ENCODE results near the gene RELN.

RELN gene

DNA sequence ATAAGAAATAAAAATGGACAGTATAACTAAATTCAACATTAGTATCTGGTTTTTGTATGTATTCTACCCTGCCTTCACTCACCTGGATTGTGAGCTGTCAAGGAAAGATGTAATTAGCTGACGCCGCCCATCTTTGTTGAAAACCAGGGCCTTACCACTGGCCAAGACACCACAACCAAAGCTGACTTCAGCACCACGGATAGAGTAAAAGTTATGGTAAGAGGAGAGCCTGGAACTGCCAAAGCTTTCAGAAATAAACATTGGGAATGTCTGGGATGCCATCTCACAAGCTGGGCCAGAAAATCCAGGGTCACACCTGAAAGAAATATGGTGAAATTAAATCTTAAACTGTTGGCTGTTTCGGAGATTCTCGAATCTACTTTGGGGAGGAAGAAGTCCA is 353.3 kb downstream of the RELN start:
- Histone ChIP-seq H3K79me2 (ENCODE audit: insufficient read depth, low read length) (no peaks in the 10 kb centered on the region), H3K9me2 (ENCODE audit: low read depth, low read length) (no peaks in the 10 kb centered on the region), H3F3A (ENCODE audit: insufficient read depth, low read length) (no peaks in the 10 kb centered on the region), H3K27ac (ENCODE audit: low read depth, low read length, poor library complexity, severe bottlenecking) (no peak overlapping the region), H3K4me2 (ENCODE audit: low read length) (no peak overlapping the region), H3K27me3 (ENCODE audit: insufficient read depth, low read length) (no peaks in the 10 kb centered on the region), H3K9ac (ENCODE audit: low read length) (no peak overlapping the region), H3K4me1 (ENCODE audit: insufficient read depth, low read length, severe bottlenecking) (no peaks in the 10 kb centered on the region), H3K9me3 (ENCODE audit: low read length) (no peaks in the 10 kb centered on the region), H2AFZ (ENCODE audit: low read length) (no peak overlapping the region), H4K20me1 (ENCODE audit: insufficient read depth, low read length) (no peaks in the 10 kb centered on the region), H3K4me3 (ENCODE audit: low read depth, low read length, poor library complexity, severe bottlenecking) (no peak overlapping the region), H3K36me3 (ENCODE audit: insufficient read depth, low read length) (no peaks in the 10 kb centered on the region)
- TF ChIP-seq, protein P1, sequence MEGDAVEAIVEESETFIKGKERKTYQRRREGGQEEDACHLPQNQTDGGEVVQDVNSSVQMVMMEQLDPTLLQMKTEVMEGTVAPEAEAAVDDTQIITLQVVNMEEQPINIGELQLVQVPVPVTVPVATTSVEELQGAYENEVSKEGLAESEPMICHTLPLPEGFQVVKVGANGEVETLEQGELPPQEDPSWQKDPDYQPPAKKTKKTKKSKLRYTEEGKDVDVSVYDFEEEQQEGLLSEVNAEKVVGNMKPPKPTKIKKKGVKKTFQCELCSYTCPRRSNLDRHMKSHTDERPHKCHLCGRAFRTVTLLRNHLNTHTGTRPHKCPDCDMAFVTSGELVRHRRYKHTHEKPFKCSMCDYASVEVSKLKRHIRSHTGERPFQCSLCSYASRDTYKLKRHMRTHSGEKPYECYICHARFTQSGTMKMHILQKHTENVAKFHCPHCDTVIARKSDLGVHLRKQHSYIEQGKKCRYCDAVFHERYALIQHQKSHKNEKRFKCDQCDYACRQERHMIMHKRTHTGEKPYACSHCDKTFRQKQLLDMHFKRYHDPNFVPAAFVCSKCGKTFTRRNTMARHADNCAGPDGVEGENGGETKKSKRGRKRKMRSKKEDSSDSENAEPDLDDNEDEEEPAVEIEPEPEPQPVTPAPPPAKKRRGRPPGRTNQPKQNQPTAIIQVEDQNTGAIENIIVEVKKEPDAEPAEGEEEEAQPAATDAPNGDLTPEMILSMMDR (IDR thresholded peaks at IDR 0.05; ENCODE audit: low read length): no peak
- no peak for TF ChIP-seq EZH2 (IDR thresholded peaks at IDR 0.05; ENCODE audit: borderline replicate concordance, low read length)

DNA sequence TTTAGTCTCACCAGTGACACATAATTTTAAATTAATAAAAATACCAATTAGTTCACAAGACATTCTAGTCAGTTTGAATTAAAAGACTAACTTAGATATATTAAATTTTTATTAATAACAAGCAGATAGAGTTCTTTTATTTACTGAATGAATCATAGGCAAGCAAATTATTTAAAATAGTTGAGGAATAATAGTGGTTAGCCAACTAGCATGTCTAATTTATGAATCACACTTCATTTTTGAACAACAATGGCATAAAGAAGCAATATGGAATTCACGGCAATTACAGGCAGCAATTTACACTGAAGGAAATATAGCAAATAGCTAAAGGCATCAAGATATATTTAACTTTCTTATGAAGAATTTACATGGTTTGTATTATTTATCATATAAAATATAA is 356.5 kb downstream of the RELN start:
- H3K4me3 ChIP-seq (ENCODE audit: low read depth, low read length, poor library complexity, severe bottlenecking): no peak overlapping the region
- no peak overlapping the region for H3K4me2 ChIP-seq (ENCODE audit: low read length)
- no peaks in the 10 kb centered on the region for H4K20me1 ChIP-seq (ENCODE audit: insufficient read depth, low read length)
- H3K27ac ChIP-seq (ENCODE audit: low read depth, low read length, poor library complexity, severe bottlenecking): no peak overlapping the region
- H3K9ac ChIP-seq (ENCODE audit: low read length): no peak overlapping the region
- no peak overlapping the region for H2AFZ ChIP-seq (ENCODE audit: low read length)
- no peaks in the 10 kb centered on the region for H3F3A ChIP-seq (ENCODE audit: insufficient read depth, low read length)
- H3K79me2 ChIP-seq (ENCODE audit: insufficient read depth, low read length): no peaks in the 10 kb centered on the region
- no peaks in the 10 kb centered on the region for H3K9me2 ChIP-seq (ENCODE audit: low read depth, low read length)
- no peaks in the 10 kb centered on the region for H3K36me3 ChIP-seq (ENCODE audit: insufficient read depth, low read length)
- TF ChIP-seq, protein P1 (IDR thresholded peaks at IDR 0.05; ENCODE audit: low read length): no peak
- no peak for TF ChIP-seq EZH2 (IDR thresholded peaks at IDR 0.05; ENCODE audit: borderline replicate concordance, low read length)
- H3K9me3 ChIP-seq (ENCODE audit: low read length): no peaks in the 10 kb centered on the region
- no peaks in the 10 kb centered on the region for H3K27me3 ChIP-seq (ENCODE audit: insufficient read depth, low read length)
- H3K4me1 ChIP-seq (ENCODE audit: insufficient read depth, low read length, severe bottlenecking): no peaks in the 10 kb centered on the region

DNA sequence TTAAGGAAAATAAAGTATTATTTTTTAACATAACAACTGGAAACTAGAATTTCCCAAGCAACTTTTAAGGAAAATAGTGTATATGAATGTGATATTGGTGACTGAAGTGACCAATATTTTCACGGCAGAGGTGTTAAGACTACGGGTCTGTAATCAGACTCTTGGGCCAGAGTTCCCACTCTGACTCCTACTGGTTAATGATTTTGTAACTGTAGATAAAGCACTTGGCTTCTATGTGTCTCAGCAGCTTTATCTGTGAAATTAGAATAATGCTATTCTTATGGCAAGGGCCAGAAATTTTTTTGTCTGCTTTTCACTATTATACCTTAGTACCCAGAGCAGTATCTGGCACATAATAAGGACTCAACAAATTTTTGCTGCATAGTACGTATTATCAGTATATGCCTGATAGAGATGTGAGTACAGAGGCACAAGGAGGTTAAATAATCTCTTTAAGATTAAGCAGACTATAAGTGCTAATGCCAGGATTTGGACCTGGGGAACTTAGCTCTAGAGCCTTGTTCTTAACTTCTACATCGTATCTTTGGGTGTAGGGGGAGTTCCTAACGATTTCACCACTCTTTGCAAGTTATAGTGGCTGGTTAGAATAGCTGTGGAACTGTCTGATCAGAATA is 357.3 kb downstream of the RELN start:
- Histone ChIP-seq H3K9ac (ENCODE audit: low read length) (no peak overlapping the region), H3K9me3 (ENCODE audit: low read length) (no peaks in the 10 kb centered on the region), H3K4me3 (ENCODE audit: low read depth, low read length, poor library complexity, severe bottlenecking) (no peak overlapping the region), H3K36me3 (ENCODE audit: insufficient read depth, low read length) (no peaks in the 10 kb centered on the region), H3K27me3 (ENCODE audit: insufficient read depth, low read length) (no peaks in the 10 kb centered on the region), H2AFZ (ENCODE audit: low read length) (no peak overlapping the region), H3K4me2 (ENCODE audit: low read length) (no peak overlapping the region), H4K20me1 (ENCODE audit: insufficient read depth, low read length) (no peaks in the 10 kb centered on the region), H3K79me2 (ENCODE audit: insufficient read depth, low read length) (no peaks in the 10 kb centered on the region), H3K4me1 (ENCODE audit: insufficient read depth, low read length, severe bottlenecking) (no peaks in the 10 kb centered on the region), H3F3A (ENCODE audit: insufficient read depth, low read length) (no peaks in the 10 kb centered on the region), H3K27ac (ENCODE audit: low read depth, low read length, poor library complexity, severe bottlenecking) (no peak overlapping the region), H3K9me2 (ENCODE audit: low read depth, low read length) (no peaks in the 10 kb centered on the region)
- no peak for TF ChIP-seq EZH2 (IDR thresholded peaks at IDR 0.05; ENCODE audit: borderline replicate concordance, low read length)
- TF ChIP-seq, protein P1 (IDR thresholded peaks at IDR 0.05; ENCODE audit: low read length): no peak

All from OCI-LY1 (cell line).